ENCODE measurements around the gene LMX1A.

The LMX1A gene

GRCh38 chr1:165212229-165212628 is 144.3 kb downstream of the LMX1A start:
- DNase-seq = no peak

GRCh38 chr1:165207853-165208515 is 148.5 kb downstream of the LMX1A start:
- no peak for DNase-seq

GRCh38 chr1:165205145-165205544 is 151.4 kb downstream of the LMX1A start:
- no peak for DNase-seq

GRCh38 chr1:165204548-165204947 is 152.0 kb downstream of the LMX1A start:
- DNase-seq = no peak

GRCh38 chr1:165191087-165191486 is 165.4 kb downstream of the LMX1A start:
- DNase-seq = no peak

- DNase-seq = no peak
These were observed 166.6 kb downstream of the LMX1A start for GRCh38 chr1:165189913-165190312.

GRCh38 chr1:165189011-165189410 is 167.5 kb downstream of the LMX1A start:
- no peak for DNase-seq

- DNase-seq = no peak
These were observed 169.2 kb downstream of the LMX1A start for GRCh38 chr1:165187031-165188009.

GRCh38 chr1:165185161-165185889 is 171.2 kb downstream of the LMX1A start:
- DNase-seq = no peak

- no peak for DNase-seq
These were observed 173.5 kb downstream of the LMX1A start for GRCh38 chr1:165182975-165183374.

GRCh38 chr1:165179306-165179705 is 177.2 kb downstream of the LMX1A start:
- no peak for DNase-seq

GRCh38 chr1:165174491-165174890 is 182.0 kb downstream of the LMX1A start:
- DNase-seq = no peak

GRCh38 chr1:165173818-165174217 is 182.7 kb downstream of the LMX1A start:
- DNase-seq = no peak

- no peak for DNase-seq
These were observed 183.1 kb downstream of the LMX1A start for GRCh38 chr1:165173409-165173808.

GRCh38 chr1:165172666-165173065 is 183.8 kb downstream of the LMX1A start:
- no peak for DNase-seq

- no peak for DNase-seq
These were observed 186.8 kb downstream of the LMX1A start for GRCh38 chr1:165169729-165170128.

GRCh38 chr1:165169028-165169427 is 187.5 kb downstream of the LMX1A start:
- DNase-seq = no peak

- DNase-seq = no peak
These were observed 188.0 kb downstream of the LMX1A start for GRCh38 chr1:165168467-165168866.

- peak; percentile 78 for DNase-seq
These were observed 193.8 kb downstream of the LMX1A start for GRCh38 chr1:165162671-165163241.

GRCh38 chr1:165161130-165161529 is 195.4 kb downstream of the LMX1A start:
- no peak for DNase-seq

GRCh38 chr1:165153182-165153581 is 203.3 kb downstream of the LMX1A start:
- no peak for DNase-seq

GRCh38 chr1:165152727-165153126 is 203.8 kb downstream of the LMX1A start:
- DNase-seq = no peak

GRCh38 chr1:165152109-165152508 is 204.4 kb downstream of the LMX1A start:
- no peak for DNase-seq

Data from NCI-H187 treated with DMSO at 0.1 percent for 48 hours (cell line).